Fibroblast of lung (primary cell): ENCODE data around the gene CPOX.

ENCODE experiments used
- EZH2 ChIP-seq: IDR thresholded peaks from 2 replicates; pipeline ENCODE4 v1.5.1; 2012; ENCODE audit warnings: low read length, control low read depth, mild to moderate bottlenecking; ENCODE audit errors: missing control alignments
- TF ChIP-seq, protein P1 (sequence below), 2 donors: IDR thresholded peaks in 1 of 2; conservative IDR thresholded peaks in 1 of 2; 1 replicate in 1 of 2; 2 replicates in 1 of 2; pipeline ENCODE4 v1.5.1; 2011 to 2012; ENCODE audit warnings: low read length in 2 of 2, control low read depth in 1 of 2, inconsistent platforms in 1 of 2, low read depth in 1 of 2, mild to moderate bottlenecking in 1 of 2

DNA sequence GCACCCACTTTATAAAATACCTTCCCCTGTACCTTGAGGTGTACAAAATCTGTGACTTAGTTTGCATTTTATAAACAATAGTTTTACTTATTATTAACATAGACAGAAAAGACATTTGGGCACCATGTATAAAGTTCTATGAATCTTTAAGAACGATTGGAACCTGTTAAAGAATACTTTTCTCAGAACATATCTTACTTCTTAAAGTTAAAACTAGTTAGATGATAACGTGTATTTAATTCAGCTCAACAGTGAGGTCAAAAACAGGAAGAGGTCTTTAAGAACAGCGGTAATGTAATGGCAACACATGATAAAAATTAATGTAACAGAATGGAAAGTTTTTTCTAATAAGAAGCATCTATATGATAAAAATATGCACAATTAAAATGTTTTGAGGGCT, 25.0 kb downstream of the CPOX start:
- TF ChIP-seq, protein P1, sequence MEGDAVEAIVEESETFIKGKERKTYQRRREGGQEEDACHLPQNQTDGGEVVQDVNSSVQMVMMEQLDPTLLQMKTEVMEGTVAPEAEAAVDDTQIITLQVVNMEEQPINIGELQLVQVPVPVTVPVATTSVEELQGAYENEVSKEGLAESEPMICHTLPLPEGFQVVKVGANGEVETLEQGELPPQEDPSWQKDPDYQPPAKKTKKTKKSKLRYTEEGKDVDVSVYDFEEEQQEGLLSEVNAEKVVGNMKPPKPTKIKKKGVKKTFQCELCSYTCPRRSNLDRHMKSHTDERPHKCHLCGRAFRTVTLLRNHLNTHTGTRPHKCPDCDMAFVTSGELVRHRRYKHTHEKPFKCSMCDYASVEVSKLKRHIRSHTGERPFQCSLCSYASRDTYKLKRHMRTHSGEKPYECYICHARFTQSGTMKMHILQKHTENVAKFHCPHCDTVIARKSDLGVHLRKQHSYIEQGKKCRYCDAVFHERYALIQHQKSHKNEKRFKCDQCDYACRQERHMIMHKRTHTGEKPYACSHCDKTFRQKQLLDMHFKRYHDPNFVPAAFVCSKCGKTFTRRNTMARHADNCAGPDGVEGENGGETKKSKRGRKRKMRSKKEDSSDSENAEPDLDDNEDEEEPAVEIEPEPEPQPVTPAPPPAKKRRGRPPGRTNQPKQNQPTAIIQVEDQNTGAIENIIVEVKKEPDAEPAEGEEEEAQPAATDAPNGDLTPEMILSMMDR (conservative IDR thresholded peaks at IDR 0.05 in 1 of 2, IDR thresholded peaks at IDR 0.05 in 1 of 2; ENCODE audit: low read depth in 1 of 2, low read length in 2 of 2): no peak
- TF ChIP-seq EZH2: no peak
